SK-N-SH (cell line): ENCODE results near the gene ERLIN1. TPM values are rescaled to one million over a fixed set of nuclear protein-coding genes. Genes with fewer than 3 reads are reported as not detected.

ENCODE experiments used
- CTCF ChIA-PET: fragments of 300-600, 350-600 bp; formaldehyde crosslinking; extraction: SDS; loops from one replicate; lab custom pipeline; 2021; lab: Yijun Ruan, JAX
- POLR2A ChIA-PET: fragments of 350-600 bp; sonication (Branson Sonifier 250); formaldehyde crosslinking; extraction: SDS; loops from one replicate; lab custom pipeline; 2020; ENCODE audit warnings: antibody characterized with exemption, inconsistent platforms; lab: Yijun Ruan, JAX
- DNase-seq: peaks from one replicate; pipeline ENCODE4 v3.0.0; 2012
- H2AFZ ChIP-seq: fragments of 200-600 bp; sonication (generic); 2 replicates; pipeline ENCODE4 v1.8.1; 2016; ENCODE audit warnings: antibody characterized with exemption, mild to moderate bottlenecking, low read depth
- H3F3A ChIP-seq: fragments of 200-600 bp; sonication (generic); replicated peaks from 2 replicates; pipeline ENCODE3; 2016; ENCODE audit warnings: antibody characterized with exemption, mild to moderate bottlenecking; ENCODE audit not compliant: insufficient read depth
- H3K27ac ChIP-seq, 2 experiments: fragments of 200-500 bp in 1 of 2; fragments of 200-600 bp in 1 of 2; sonication (Bioruptor generic) in 1 of 2; sonication (generic), shearing (Covaris generic) in 1 of 2; 2 replicates each; pipeline versions ENCODE4 v1.5.1 to v1.6.1; 2014 to 2016; ENCODE audit warnings: low read depth in 2 of 2, inconsistent platforms in 1 of 2, low read length in 1 of 2, mild to moderate bottlenecking in 1 of 2, mixed read lengths in 1 of 2
- H3K27me3 ChIP-seq: fragments of 200-600 bp; sonication (generic), shearing (Covaris generic); 2 replicates; pipeline ENCODE4 v1.6.1; 2016; ENCODE audit warnings: mixed run types; ENCODE audit not compliant: insufficient read depth
- H3K36me3 ChIP-seq, 2 experiments: fragments of 200-500 bp in 1 of 2; fragments of 200-600 bp in 1 of 2; sonication (Bioruptor generic) in 1 of 2; sonication (generic) in 1 of 2; replicated peaks in 1 of 2; 2 replicates each; pipeline versions ENCODE3 to v1.5.1; 2014 to 2016; ENCODE audit warnings: low read length in 1 of 2, mild to moderate bottlenecking in 1 of 2; ENCODE audit not compliant: insufficient read depth in 2 of 2, control insufficient read depth in 1 of 2
- H3K4me1 ChIP-seq, 2 experiments: fragments of 200-500 bp in 1 of 2; fragments of 200-600 bp in 1 of 2; sonication (Bioruptor generic) in 1 of 2; sonication (generic), shearing (Covaris generic) in 1 of 2; 2 replicates each; pipeline versions ENCODE4 v1.5.1 to v1.6.1; 2014 to 2016; ENCODE audit warnings: low read depth in 1 of 2, low read length in 1 of 2, mixed run types in 1 of 2; ENCODE audit not compliant: insufficient read depth in 2 of 2, control insufficient read depth in 1 of 2
- H3K4me2 ChIP-seq: fragments of 200-600 bp; sonication (generic), shearing (Covaris generic); 2 replicates; pipeline ENCODE4 v1.6.1; 2017; ENCODE audit warnings: mixed run types
- H3K4me3 ChIP-seq, 2 experiments: fragments of 200-500 bp in 1 of 2; fragments of 200-600 bp in 1 of 2; sonication (Bioruptor generic) in 1 of 2; sonication (generic), shearing (Covaris generic) in 1 of 2; 2 replicates each; pipeline versions ENCODE4 v1.5.1 to v1.8.1; 2014 to 2016; ENCODE audit warnings: low read depth in 2 of 2, inconsistent platforms in 1 of 2, low read length in 1 of 2, mild to moderate bottlenecking in 1 of 2, mixed read lengths in 1 of 2, moderate library complexity in 1 of 2
- H3K79me2 ChIP-seq: fragments of 200-600 bp; sonication (generic); 2 replicates; pipeline ENCODE4 v1.8.1; 2017; ENCODE audit warnings: mild to moderate bottlenecking; ENCODE audit not compliant: insufficient read depth
- H3K9ac ChIP-seq: fragments of 200-600 bp; sonication (generic); 2 replicates; pipeline ENCODE4 v1.6.1; 2017; ENCODE audit warnings: mixed run types
- H3K9me2 ChIP-seq: fragments of 200-600 bp; sonication (generic); 2 replicates; pipeline ENCODE4 v1.6.1; 2017; ENCODE audit warnings: mixed run types
- H3K9me3 ChIP-seq: fragments of 200-600 bp; sonication (generic); 2 replicates; pipeline ENCODE4 v1.6.1; 2017; ENCODE audit warnings: mixed run types, mild to moderate bottlenecking, moderate library complexity
- H4K20me1 ChIP-seq: fragments of 200-600 bp; sonication (generic); 2 replicates; pipeline ENCODE4 v1.6.1; 2017; ENCODE audit warnings: mild to moderate bottlenecking, mixed run types; ENCODE audit not compliant: insufficient read depth
- CTCF ChIP-seq: fragments of 200-600 bp; sonication (generic); IDR thresholded peaks from 2 replicates; pipeline ENCODE4 v1.6.1; 2017; ENCODE audit warnings: antibody characterized with exemption, mild to moderate bottlenecking, moderate library complexity
- ELF1 ChIP-seq: IDR thresholded peaks from 2 replicates; pipeline ENCODE4 v1.4.0; 2012
- EP300 ChIP-seq, 2 experiments: IDR thresholded peaks; 2 replicates each; pipeline versions ENCODE4 v1.4.0 to v1.6.1; 2012; ENCODE audit warnings: borderline replicate concordance in 1 of 2, low read depth in 1 of 2, low read length in 1 of 2
- EZH2phosphoT487 ChIP-seq: fragments of 200-600 bp; sonication (generic); IDR thresholded peaks from 2 replicates; pipeline ENCODE4 v1.6.1; 2017; ENCODE audit warnings: low read depth, mixed run types, mild to moderate bottlenecking, antibody characterized with exemption, moderate library complexity, borderline replicate concordance
- FOSL2 ChIP-seq: IDR thresholded peaks from 2 replicates; pipeline ENCODE4 v1.4.0; 2012; ENCODE audit warnings: low read depth, mild to moderate bottlenecking, moderate library complexity, borderline replicate concordance
- FOXJ3 ChIP-seq: sonication (generic); formaldehyde crosslinking; IDR thresholded peaks from 2 replicates; pipeline ENCODE4 v1.5.1; 2020; ENCODE audit warnings: mild to moderate bottlenecking, missing genetic modification reagents
- FOXM1 ChIP-seq: IDR thresholded peaks from 2 replicates; pipeline ENCODE4 v1.4.0; 2012; ENCODE audit warnings: low read depth, mild to moderate bottlenecking
- GABPA ChIP-seq: IDR thresholded peaks from 2 replicates; pipeline ENCODE4 v1.4.0; 2012; ENCODE audit warnings: low read depth, mild to moderate bottlenecking
- GATA2 ChIP-seq: sonication (generic); formaldehyde crosslinking; IDR thresholded peaks from 2 replicates; pipeline ENCODE4 v1.5.0; 2020; ENCODE audit warnings: mild to moderate bottlenecking, missing genetic modification reagents
- JUND ChIP-seq: IDR thresholded peaks from 2 replicates; pipeline ENCODE4 v1.4.0; 2012
- MAX ChIP-seq: IDR thresholded peaks from 2 replicates; pipeline ENCODE4 v1.4.0; 2012; ENCODE audit warnings: low read depth
- MEF2A ChIP-seq: IDR thresholded peaks from 2 replicates; pipeline ENCODE4 v1.4.0; 2012; ENCODE audit warnings: low read depth, borderline replicate concordance
- NFIC ChIP-seq: IDR thresholded peaks from 2 replicates; pipeline ENCODE4 v1.4.0; 2012; ENCODE audit warnings: borderline replicate concordance
- NRF1 ChIP-seq: IDR thresholded peaks from 2 replicates; pipeline ENCODE4 v1.6.1; 2012; ENCODE audit warnings: low read depth, mild to moderate bottlenecking, low read length
- PBX3 ChIP-seq: IDR thresholded peaks from 2 replicates; pipeline ENCODE4; 2012
- RAD21 ChIP-seq: IDR thresholded peaks from 2 replicates; pipeline ENCODE4 v1.6.1; 2012; ENCODE audit warnings: mild to moderate bottlenecking, low read length
- RCOR1 ChIP-seq: fragments of 150-350 bp; IDR thresholded peaks from 2 replicates; pipeline ENCODE4 v1.6.1; 2017; ENCODE audit warnings: antibody characterized with exemption, low read length
- RFX5 ChIP-seq: IDR thresholded peaks from 2 replicates; pipeline ENCODE4 v1.6.1; 2012; ENCODE audit warnings: mild to moderate bottlenecking, improper control_type of control experiment, low read length
- RXRA ChIP-seq: IDR thresholded peaks from 2 replicates; pipeline ENCODE4 v1.4.0; 2012; ENCODE audit warnings: low read depth, mild to moderate bottlenecking, borderline replicate concordance
- SIN3A ChIP-seq: IDR thresholded peaks from 2 replicates; pipeline ENCODE4 v1.6.1; 2012; ENCODE audit warnings: low read depth, mild to moderate bottlenecking, low read length, moderate library complexity, borderline replicate concordance
- SMC3 ChIP-seq: IDR thresholded peaks from 2 replicates; pipeline ENCODE4 v1.6.1; 2012; ENCODE audit warnings: low read depth, low read length, improper control_type of control experiment
- USF1 ChIP-seq: IDR thresholded peaks from 2 replicates; pipeline ENCODE4 v1.4.0; 2012; ENCODE audit warnings: low read depth, borderline replicate concordance
- USF2 ChIP-seq: fragments of 150-350 bp; IDR thresholded peaks from 2 replicates; pipeline ENCODE4 v1.6.1; 2017; ENCODE audit warnings: antibody characterized with exemption, low read length, low read depth, borderline replicate concordance
- WGBS: methylation state at CpG from one replicate; pipeline ENCODE4 v1.1.6; 2017; ENCODE audit warnings: low lambda C conversion rate; 5-methylcytosine and 5-hydroxymethylcytosine counted together
- polyA plus RNA-seq, 3 experiments: library from polyadenylated mRNA; depleted of rRNA; stranded (reverse); fragments of >200 nt; gene quantifications; 2 replicates each; pipeline ENCODE4 v1.2.3, GENCODE V29; 2012

Gene ERLIN1
- polyA plus RNA-seq, 1 of the 3 experiments (the other 2 are of a cell fraction) = 43.8 TPM

GRCh38 chr10:100175875-100176274 lies 10.0 kb downstream of the ERLIN1 start (continued):
- TF ChIP-seq CTCF = no peak
- TF ChIP-seq JUND = no peak
- no peak for TF ChIP-seq GABPA
- TF ChIP-seq GATA2 (CRISPR knock-in tag) = no peak
- no peak for TF ChIP-seq PBX3
- TF ChIP-seq SMC3 = no peak
- TF ChIP-seq, all 33 proteins: peak for 0

GRCh38 chr10:100174699-100175677 lies 10.8 kb downstream of the ERLIN1 start:
- H3K27me3 ChIP-seq = no peaks in the 10 kb centered on the region
- H2AFZ ChIP-seq = no peak overlapping the region
- no peak for TF ChIP-seq NRF1
- TF ChIP-seq JUND = no peak
- no peak for TF ChIP-seq NFIC
- no peak for TF ChIP-seq FOSL2
- TF ChIP-seq SIN3A = no peak
- no peak for TF ChIP-seq RAD21
- no peak for TF ChIP-seq USF1
- no peak for TF ChIP-seq FOXM1
- no peak for TF ChIP-seq MAX
- TF ChIP-seq MEF2A = no peak
- TF ChIP-seq EZH2phosphoT487 = no peak
- TF ChIP-seq RXRA = no peak
- no peak for TF ChIP-seq RCOR1
- TF ChIP-seq USF2 = no peak
- TF ChIP-seq EP300 (IDR thresholded peaks at IDR 0.05; ENCODE audit: borderline replicate concordance in 1 of 2, low read depth in 1 of 2, low read length in 1 of 2) = no peak
- no peak for TF ChIP-seq PBX3
- TF ChIP-seq FOXJ3 (CRISPR knock-in tag) = no peak
- no peak for TF ChIP-seq RFX5
- TF ChIP-seq ELF1 = no peak
- H3K9me2 ChIP-seq = no peaks in the 10 kb centered on the region
- no peak for DNase-seq
- H3F3A ChIP-seq = peaks cover 4% of the 10 kb centered on the region
- no peak overlapping the region for H3K4me3 ChIP-seq
- WGBS = 91% methylated on average over 3 of the region's 3 CpGs
- H3K27ac ChIP-seq = no peak overlapping the region
- H3K9ac ChIP-seq = no peak overlapping the region
- H3K36me3 ChIP-seq = peaks cover 76 to 88% of the 10 kb centered on the region in 2 experiments
- H4K20me1 ChIP-seq = no peaks in the 10 kb centered on the region
- H3K4me1 ChIP-seq = no peaks in the 10 kb centered on the region
- H3K79me2 ChIP-seq = peaks cover 31% of the 10 kb centered on the region; the same call in 1 of the 2 replicates
- peaks cover 10% of the 10 kb centered on the region; the same call in 1 of the 2 replicates for H3K9me3 ChIP-seq
- no peak overlapping the region for H3K4me2 ChIP-seq
- CTCF ChIA-PET = interaction anchor here (0.9 to 2.9 kb wide), 6 partner anchors 9 to 130 kb away, joined by 3 to 7 read pairs (median 4); no protein-coding TSS in a partner anchor
- POLR2A ChIA-PET = no interaction called here
